H1 (cell line): Measurements from ENCODE around the gene C21orf91. TPM values are rescaled to one million over a fixed set of nuclear protein-coding genes. Genes with fewer than 3 reads are reported as not detected.

ENCODE experiments used
- CTCF ChIA-PET: fragments of 300-600 bp; sonication (Branson Sonifier 250); formaldehyde crosslinking; loops from one replicate; lab custom pipeline; 2021; ENCODE audit not compliant: partially characterized antibody; lab: Charles Lee
- POLR2A ChIA-PET: fragments of 300-600 bp; sonication (Branson Sonifier 250); formaldehyde crosslinking; loops from one replicate; lab custom pipeline; 2021; ENCODE audit warnings: inconsistent platforms; ENCODE audit not compliant: partially characterized antibody; lab: Charles Lee
- DNase-seq, 2 experiments: peaks; one replicate each; pipeline versions ENCODE4 v3.0.0 to v3.0.0-alpha.2; 2010 to 2022; ENCODE audit warnings: low spot score in 2 of 2, low read depth in 1 of 2, mixed read lengths in 1 of 2
- FAIRE-seq: peaks from 2 replicates; lab custom pipeline; 2011; peaks lifted over from hg19 to GRCh38; lab: Jason Lieb, UNC
- H2AFZ ChIP-seq: 2 replicates; pipeline ENCODE4 v1.8.1; 2012; ENCODE audit warnings: low read length, inconsistent platforms
- H2AK5ac ChIP-seq: 2 replicates; pipeline ENCODE4 v1.6.1; 2013; ENCODE audit warnings: low read depth, low read length
- H2BK120ac ChIP-seq: replicated peaks from 2 replicates; pipeline ENCODE3; 2013; ENCODE audit warnings: low read depth, low read length, inconsistent platforms
- H2BK12ac ChIP-seq: 2 replicates; pipeline ENCODE4 v1.6.1; 2013; ENCODE audit warnings: low read depth, low read length
- H2BK15ac ChIP-seq: 2 replicates; pipeline ENCODE4 v1.6.1; 2013; ENCODE audit warnings: low read length
- H2BK20ac ChIP-seq: 2 replicates; pipeline ENCODE4 v1.6.1; 2013; ENCODE audit warnings: low read length
- H2BK5ac ChIP-seq: 2 replicates; pipeline ENCODE4 v1.6.1; 2013; ENCODE audit warnings: low read depth, low read length
- H3K14ac ChIP-seq: 2 replicates; pipeline ENCODE4 v1.6.1; 2013; ENCODE audit warnings: inconsistent platforms; ENCODE audit not compliant: insufficient read length
- H3K18ac ChIP-seq: 2 replicates; pipeline ENCODE4 v1.6.1; 2013; ENCODE audit warnings: low read length; ENCODE audit errors: extremely low read depth
- H3K23ac ChIP-seq: 2 replicates; pipeline ENCODE4 v1.6.1; 2013; ENCODE audit warnings: inconsistent platforms; ENCODE audit not compliant: insufficient read length
- H3K23me2 ChIP-seq: 2 replicates; pipeline ENCODE4 v1.6.1; 2013; ENCODE audit warnings: low read depth, low read length
- H3K27ac ChIP-seq: 2 replicates; pipeline ENCODE4 v1.6.1; 2011; ENCODE audit warnings: low read depth, low read length, inconsistent platforms
- H3K27me3 ChIP-seq, 4 experiments: replicated peaks in 1 of 4; 1 replicate in 1 of 4; 2 replicates in 3 of 4; pipeline versions ENCODE4 v1.6.1 to v1.8.1; 2011 to 2013; ENCODE audit warnings: low read length in 3 of 4, mild to moderate bottlenecking in 3 of 4, inconsistent platforms in 2 of 4, mixed read lengths in 2 of 4, moderate library complexity in 1 of 4; ENCODE audit not compliant: control insufficient read depth in 3 of 4, insufficient read depth in 3 of 4; ENCODE audit errors: extremely low read depth in 1 of 4
- H3K36me3 ChIP-seq, 4 experiments: 2 replicates each; pipeline versions ENCODE4 v1.6.1 to v1.8.1; 2011 to 2013; ENCODE audit warnings: mild to moderate bottlenecking in 4 of 4, low read length in 3 of 4, moderate library complexity in 2 of 4, control low read depth in 1 of 4, inconsistent platforms in 1 of 4; ENCODE audit not compliant: insufficient read depth in 4 of 4, control insufficient read depth in 2 of 4
- H3K4ac ChIP-seq: replicated peaks from 2 replicates; pipeline ENCODE3; 2013; ENCODE audit warnings: low read length, low read depth, mixed read lengths, inconsistent platforms; ENCODE audit not compliant: insufficient read length
- H3K4me1 ChIP-seq, 4 experiments: replicated peaks in 1 of 4; 1 replicate in 1 of 4; 2 replicates in 3 of 4; pipeline versions ENCODE4 v1.6.1 to v1.8.1; 2011 to 2013; ENCODE audit warnings: low read length in 3 of 4, inconsistent platforms in 2 of 4, mixed read lengths in 1 of 4; ENCODE audit not compliant: insufficient read depth in 4 of 4, control insufficient read depth in 3 of 4
- H3K4me2 ChIP-seq, 2 experiments: 2 replicates each; pipeline versions ENCODE4 v1.6.1 to v1.8.1; 2011 to 2013; ENCODE audit warnings: low read depth in 2 of 2, low read length in 2 of 2, control low read depth in 1 of 2, inconsistent platforms in 1 of 2, mild to moderate bottlenecking in 1 of 2; ENCODE audit not compliant: insufficient read depth in 1 of 2
- H3K4me3 ChIP-seq, 4 experiments: fragments of 200-600, 300-600 bp in 1 of 4; sonication (generic), shearing (Covaris generic), sonication (Bioruptor Twin) in 1 of 4; 2 replicates each; pipeline versions ENCODE4 v1.5.1 to v1.8.1; 2011 to 2016; ENCODE audit warnings: low read length in 4 of 4, low read depth in 3 of 4, control low read depth in 2 of 4, inconsistent platforms in 2 of 4, mild to moderate bottlenecking in 2 of 4, mixed read lengths in 1 of 4, moderate library complexity in 1 of 4; ENCODE audit not compliant: insufficient read depth in 2 of 4; ENCODE audit errors: extremely low read depth in 1 of 4
- H3K56ac ChIP-seq: replicated peaks from 2 replicates; pipeline ENCODE3; 2013; ENCODE audit warnings: low read depth, mild to moderate bottlenecking, mixed read lengths, low read length, inconsistent platforms; ENCODE audit not compliant: insufficient read length
- H3K79me1 ChIP-seq: 2 replicates; pipeline ENCODE4 v1.6.1; 2013; ENCODE audit warnings: low read depth, low read length, control low read depth
- H3K79me2 ChIP-seq, 2 experiments: 2 replicates each; pipeline versions ENCODE4 v1.6.1 to v1.8.1; 2012 to 2013; ENCODE audit warnings: low read length in 2 of 2, mild to moderate bottlenecking in 2 of 2, inconsistent platforms in 1 of 2; ENCODE audit not compliant: insufficient read depth in 2 of 2, control insufficient read depth in 1 of 2
- H3K9ac ChIP-seq, 4 experiments: replicated peaks in 1 of 4; 1 replicate in 1 of 4; 2 replicates in 3 of 4; pipeline versions ENCODE4 v1.6.1 to v1.8.1; 2011 to 2013; ENCODE audit warnings: low read depth in 3 of 4, low read length in 3 of 4, control low read depth in 2 of 4, mild to moderate bottlenecking in 2 of 4, moderate library complexity in 2 of 4, inconsistent platforms in 1 of 4; ENCODE audit errors: extremely low read depth in 1 of 4
- H3K9me3 ChIP-seq, 2 experiments: 2 replicates each; pipeline versions ENCODE4 v1.6.1 to v1.8.1; 2012 to 2013; ENCODE audit warnings: mild to moderate bottlenecking in 2 of 2, moderate library complexity in 2 of 2, control low read depth in 1 of 2, inconsistent platforms in 1 of 2, low read depth in 1 of 2, low read length in 1 of 2, mixed read lengths in 1 of 2; ENCODE audit not compliant: insufficient read depth in 2 of 2
- H4K20me1 ChIP-seq, 2 experiments: replicated peaks in 1 of 2; 2 replicates each; pipeline versions ENCODE3 to v1.8.1; 2011 to 2013; ENCODE audit warnings: inconsistent platforms in 2 of 2, low read length in 2 of 2, mild to moderate bottlenecking in 1 of 2; ENCODE audit not compliant: insufficient read depth in 2 of 2, control insufficient read depth in 1 of 2
- H4K5ac ChIP-seq: 2 replicates; pipeline ENCODE4 v1.6.1; 2013; ENCODE audit warnings: low read length, low read depth, mixed read lengths, inconsistent platforms; ENCODE audit not compliant: insufficient read length
- H4K8ac ChIP-seq: 2 replicates; pipeline ENCODE4 v1.8.0; 2013; ENCODE audit warnings: mild to moderate bottlenecking, moderate library complexity, low read length, inconsistent platforms; ENCODE audit not compliant: insufficient read depth; ENCODE audit errors: extremely low read depth
- H4K91ac ChIP-seq: replicated peaks from 2 replicates; pipeline ENCODE3; 2013; ENCODE audit warnings: low read length, mixed read lengths, inconsistent platforms; ENCODE audit not compliant: insufficient read length
- ASH2L ChIP-seq: fragments of 200-600, 300-600 bp; sonication (generic); IDR thresholded peaks from one replicate; pipeline ENCODE4 v1.7.1; 2017; ENCODE audit warnings: low read length
- ATF3 ChIP-seq: IDR thresholded peaks from 2 replicates; pipeline ENCODE4 v1.6.1; 2011; ENCODE audit warnings: low read depth, mild to moderate bottlenecking, low read length; ENCODE audit not compliant: insufficient read depth
- CTBP2 ChIP-seq: IDR thresholded peaks from 2 replicates; pipeline ENCODE4 v1.7.0; 2011; ENCODE audit warnings: borderline replicate concordance, mild to moderate bottlenecking, moderate library complexity, mixed read lengths, low read length; ENCODE audit not compliant: insufficient read depth, insufficient read length
- GABPA ChIP-seq: IDR thresholded peaks from 2 replicates; pipeline ENCODE4 v1.6.1; 2011; ENCODE audit warnings: mild to moderate bottlenecking, low read length, moderate library complexity, borderline replicate concordance; ENCODE audit not compliant: insufficient read depth
- HDAC2 ChIP-seq, 2 experiments: fragments of 300-600 bp in 1 of 2; sonication (generic) in 1 of 2; IDR thresholded peaks; 2 replicates each; pipeline ENCODE4 v1.6.1; 2011 to 2012; ENCODE audit warnings: low read depth in 2 of 2, low read length in 2 of 2, mild to moderate bottlenecking in 2 of 2, moderate library complexity in 2 of 2, borderline replicate concordance in 1 of 2, inconsistent platforms in 1 of 2
- KDM5A ChIP-seq: fragments of 200-600 bp; IDR thresholded peaks from 2 replicates; pipeline ENCODE4 v1.7.1; 2012; ENCODE audit warnings: mild to moderate bottlenecking, low read length, inconsistent platforms, mixed read lengths
- MAFK ChIP-seq: IDR thresholded peaks from 2 replicates; pipeline ENCODE4 v1.6.1; 2012; ENCODE audit warnings: low read depth, mild to moderate bottlenecking, improper control_type of control experiment, low read length
- MAX ChIP-seq: IDR thresholded peaks from 2 replicates; pipeline ENCODE4 v1.6.1; 2012; ENCODE audit warnings: inconsistent platforms
- POLR2AphosphoS5 ChIP-seq: IDR thresholded peaks from 2 replicates; pipeline ENCODE4 v1.6.1; 2011; ENCODE audit warnings: low read depth, low read length
- POU5F1 ChIP-seq: IDR thresholded peaks from 2 replicates; pipeline ENCODE4 v1.6.1; 2011; ENCODE audit warnings: low read depth, mild to moderate bottlenecking, low read length, moderate library complexity
- RNF2 ChIP-seq: fragments of 200-900, 300-1000 bp; sonication (generic); IDR thresholded peaks from 2 replicates; pipeline ENCODE4 v1.7.1; 2016; ENCODE audit warnings: borderline replicate concordance, low read depth, mild to moderate bottlenecking, antibody characterized with exemption, low read length; ENCODE audit not compliant: poor library complexity, severe bottlenecking; ENCODE audit errors: missing control alignments
- SIN3A ChIP-seq, 2 experiments: IDR thresholded peaks in 1 of 2; conservative IDR thresholded peaks in 1 of 2; 2 replicates each; pipeline ENCODE4 v1.6.1; 2011 to 2012; ENCODE audit warnings: low read length in 2 of 2, improper control_type of control experiment in 1 of 2, low read depth in 1 of 2, mild to moderate bottlenecking in 1 of 2
- SP1 ChIP-seq: IDR thresholded peaks from 2 replicates; pipeline ENCODE4 v1.6.1; 2011; ENCODE audit warnings: low read depth, low read length
- whole genome bisulfite sequencing, 2 experiments: shearing (Covaris generic) in 1 of 2; methylation state at CpG; one replicate each; pipeline versions ENCODE4 v1.1.6 to v1.1.7; 2013 to 2015; ENCODE audit warnings: low lambda C conversion rate in 2 of 2, mixed read lengths in 2 of 2, inconsistent platforms in 1 of 2, low coverage in 1 of 2, missing lambda C conversion rate in 1 of 2; ENCODE audit not compliant: insufficient replicate concordance in 2 of 2, insufficient coverage in 1 of 2, insufficient read length in 1 of 2; ENCODE audit errors: extremely low coverage in 1 of 2, missing lambda C conversion rate in 1 of 2; 5-methylcytosine and 5-hydroxymethylcytosine counted together
- polyA plus RNA-seq, 7 experiments: library from polyadenylated mRNA; depleted of rRNA in 3 of 7; stranded (reverse) in 5 of 7; unstranded in 2 of 7; fragments of >200 nt in 5 of 7; fragments of 200-250 nt in 2 of 7; gene quantifications; 1 replicate in 5 of 7; 2 replicates in 1 of 7; 4 replicates in 1 of 7; pipeline versions ENCODE4 v1.2.1 to v1.2.3, GENCODE V29; 2011 to 2013; ENCODE audit warnings: missing spikeins in 2 of 7, mixed read lengths in 2 of 7
- total RNA-seq: library from RNA; stranded (reverse); fragmentation: NEBNext Ultra II Directional; extraction: Animal tissue kit (Norgen Biotek cat#: 25700); gene quantifications from 2 replicates; pipeline ENCODE4 v1.2.1, GENCODE V29; 2021

C21orf91 gene
- total and polyA plus RNA-seq, 2 of the 8 experiments (the other 6 are each of a cell fraction or from before 2014, with no cell fraction given) = 4.9 to 33.6 TPM

GRCh38 chr21:17757671-17758070 lies 61.5 kb downstream of the C21orf91 start:
- Histone ChIP-seq H4K91ac (no peak overlapping the region), H3K4me1 (no peaks in the 10 kb centered on the region), H2BK5ac (no peak overlapping the region), H3K14ac (no peak overlapping the region), H3K9me3 (peaks cover 0 to 5% of the 10 kb centered on the region in 2 experiments; a peak in 1 of 4 replicates), H3K36me3 (no peaks in the 10 kb centered on the region; a peak in 1 of 8 replicates), H3K27me3 (no peaks in the 10 kb centered on the region), H3K79me1 (no peaks in the 10 kb centered on the region), H3K4ac (no peak overlapping the region), H3K23ac (no peak overlapping the region), H4K8ac (no peak overlapping the region), H2BK12ac (no peak overlapping the region), H4K5ac (no peak overlapping the region), H2BK15ac (no peak overlapping the region), H3K18ac (no peak overlapping the region), H2BK20ac (no peak overlapping the region), H3K4me2 (no peak overlapping the region), H3K27ac (no peak overlapping the region), H3K56ac (no peak overlapping the region), H3K9ac (no peak overlapping the region), H2AFZ (no peak overlapping the region), H3K79me2 (no peaks in the 10 kb centered on the region), H2BK120ac (no peak overlapping the region), H4K20me1 (no peaks in the 10 kb centered on the region), H3K4me3 (no peak overlapping the region), H2AK5ac (no peak overlapping the region), H3K23me2 (no peaks in the 10 kb centered on the region)
- no peak for FAIRE-seq
- ChIA-PET CTCF (interaction anchor here (1.3 kb wide), 2 partner anchors 11 to 79 kb away, joined by 3 to 5 read pairs; no protein-coding TSS in a partner anchor), POLR2A (no interaction called here)
- WGBS, 2 experiments = 97% methylated on average over 7 of the region's 20 CpGs; no CpG with 5 or more reads in 1 of the 2 experiments
- DNase-seq = no peak
- TF ChIP-seq SP1 (no peak), RNF2 (no peak), KDM5A (no peak), POLR2AphosphoS5 (no peak), HDAC2 (IDR thresholded peaks at IDR 0.05; ENCODE audit: borderline replicate concordance in 1 of 2, low read depth in 2 of 2, low read length in 2 of 2) (no peak), POU5F1 (no peak), GABPA (no peak), MAX (no peak), SIN3A (conservative IDR thresholded peaks at IDR 0.05 in 1 of 2, IDR thresholded peaks at IDR 0.05 in 1 of 2; ENCODE audit: low read depth in 1 of 2, low read length in 2 of 2) (no peak), MAFK (no peak), ATF3 (no peak), CTBP2 (no peak), ASH2L (no peak)
